Caco-2 (cell line): ENCODE data around the gene P2RY6. TPM values are rescaled to one million over a fixed set of nuclear protein-coding genes. Genes with fewer than 3 reads are reported as not detected.
A peak's percentile ranks its signal among the peaks of the same experiment; 100 is the strongest.

ENCODE experiments used
- BruUV-seq: library from RNA; stranded (reverse); fragments of 400-500 nt; replicated peaks from 2 replicates; lab custom pipeline; 2021; lab: Mats Ljungman, UMichigan
- CTCF ChIA-PET: fragments of 300-600 bp; sonication (Branson Sonifier 250); formaldehyde crosslinking; loops from one replicate; lab custom pipeline; 2022; ENCODE audit warnings: antibody characterized with exemption; lab: Charles Lee
- POLR2A ChIA-PET: fragments of 300-600 bp; sonication (Branson Sonifier 250); formaldehyde crosslinking; loops from one replicate; lab custom pipeline; 2022; ENCODE audit warnings: antibody characterized with exemption; lab: Charles Lee
- DNase-seq, 2 experiments: peaks; one replicate each; pipeline versions ENCODE4 v3.0.0 to v3.0.0-alpha.2; 2020 to 2022
- H3K27me3 ChIP-seq: replicated peaks from 2 replicates; pipeline ENCODE4 v1.6.0; 2011; ENCODE audit warnings: low read length; ENCODE audit not compliant: control insufficient read depth, insufficient read depth
- H3K36me3 ChIP-seq: 2 replicates; pipeline ENCODE4 v1.5.1; 2011; ENCODE audit warnings: low read length; ENCODE audit not compliant: control insufficient read depth, insufficient read depth
- H3K4me1 ChIP-seq: fragments of 250-450 bp; sonication (Bioruptor Pico); 2 replicates; pipeline ENCODE4 v1.5.1; 2020; ENCODE audit warnings: mild to moderate bottlenecking
- H3K4me3 ChIP-seq: 2 replicates; pipeline ENCODE4 v1.5.1; 2011; ENCODE audit warnings: low read depth, mild to moderate bottlenecking, control low read depth, low read length
- H3K9me3 ChIP-seq: fragments of 250-450 bp; sonication (Bioruptor Pico); 2 replicates; pipeline ENCODE4 v1.5.1; 2020; ENCODE audit warnings: mild to moderate bottlenecking, moderate library complexity
- H3K27ac Mint-ChIP-seq: one replicate; pipeline ENCODE4 v1.8.0; 2022; ENCODE audit warnings: mixed read lengths; ENCODE audit not compliant: unreplicated experiment
- H3K27me3 Mint-ChIP-seq: one replicate; pipeline ENCODE4 v1.8.0; 2022; ENCODE audit warnings: mixed read lengths; ENCODE audit not compliant: insufficient read depth, unreplicated experiment
- H3K36me3 Mint-ChIP-seq: one replicate; pipeline ENCODE4 v1.8.0; 2022; ENCODE audit warnings: mild to moderate bottlenecking, mixed read lengths; ENCODE audit not compliant: insufficient read depth, unreplicated experiment
- H3K4me1 Mint-ChIP-seq: one replicate; pipeline ENCODE4 v1.8.0; 2022; ENCODE audit warnings: low read depth, mixed read lengths; ENCODE audit not compliant: unreplicated experiment
- H3K4me3 Mint-ChIP-seq: one replicate; pipeline ENCODE4 v1.8.0; 2022; ENCODE audit warnings: mild to moderate bottlenecking, moderate library complexity, mixed read lengths; ENCODE audit not compliant: unreplicated experiment
- H3K9me3 Mint-ChIP-seq: one replicate; pipeline ENCODE4 v1.8.0; 2022; ENCODE audit warnings: mixed read lengths; ENCODE audit not compliant: unreplicated experiment
- intact Hi-C: fragments of 100-400 bp; cut with micrococcal nuclease; formaldehyde crosslinking; loops from one replicate; pipeline ENCODE4 v1.10.0; 2022; ENCODE audit not compliant: unreplicated experiment
- total RNA-seq: library from RNA; stranded (reverse); gene quantifications from 2 replicates; pipeline ENCODE4 v1.2.3, GENCODE V29; 2022
- TF ChIP-seq, protein P1 (sequence below), 2 experiments: fragments of 200-600 bp in 1 of 2; IDR thresholded peaks; 1 replicate in 1 of 2; 2 replicates in 1 of 2; pipeline versions ENCODE4 v1.5.1 to v1.8.0; 2011 to 2022; ENCODE audit warnings: antibody characterized with exemption in 1 of 2, control low read depth in 1 of 2, inconsistent platforms in 1 of 2, low read depth in 1 of 2, low read length in 1 of 2, mild to moderate bottlenecking in 1 of 2, moderate library complexity in 1 of 2; ENCODE audit not compliant: insufficient read depth in 1 of 2, severe bottlenecking in 1 of 2, unreplicated experiment in 1 of 2

Gene P2RY6
- total RNA-seq, 1 experiment from 2014 or later = 55.7 TPM

DNA sequence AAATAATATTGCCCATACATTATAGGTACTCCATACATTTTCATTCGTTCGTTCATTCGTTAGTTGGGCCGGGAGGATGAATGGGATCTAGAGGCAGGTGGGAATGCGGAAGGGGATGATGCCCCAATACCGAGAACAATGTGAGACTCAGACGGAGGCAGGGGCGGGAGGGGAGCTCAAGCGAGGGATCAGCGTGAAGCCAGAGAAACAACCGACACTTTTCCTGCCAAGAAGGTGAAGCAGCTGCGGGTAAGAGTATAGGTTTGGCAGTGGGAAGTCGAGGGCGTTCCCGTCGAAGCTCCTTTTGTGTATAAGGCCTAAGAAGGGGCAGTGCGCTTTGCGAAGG, 34.8 kb downstream of the P2RY6 start:
- Mint-ChIP-seq H3K27ac (peak overlapping the region; percentile 87), H3K4me3 (peak overlapping the region; percentile 76), H3K36me3 (peaks cover 54% of the 10 kb centered on the region), H3K27me3 (no peaks in the 10 kb centered on the region), H3K9me3 (no peaks in the 10 kb centered on the region), H3K4me1 (peaks cover 27% of the 10 kb centered on the region)
- Histone ChIP-seq H3K4me3 (peak overlapping the region; percentile 94), H3K9me3 (no peaks in the 10 kb centered on the region), H3K27me3 (no peaks in the 10 kb centered on the region), H3K36me3 (no peaks in the 10 kb centered on the region; the same call in 1 of the 2 replicates), H3K4me1 (peaks cover 27% of the 10 kb centered on the region)
- TF ChIP-seq, protein P1, sequence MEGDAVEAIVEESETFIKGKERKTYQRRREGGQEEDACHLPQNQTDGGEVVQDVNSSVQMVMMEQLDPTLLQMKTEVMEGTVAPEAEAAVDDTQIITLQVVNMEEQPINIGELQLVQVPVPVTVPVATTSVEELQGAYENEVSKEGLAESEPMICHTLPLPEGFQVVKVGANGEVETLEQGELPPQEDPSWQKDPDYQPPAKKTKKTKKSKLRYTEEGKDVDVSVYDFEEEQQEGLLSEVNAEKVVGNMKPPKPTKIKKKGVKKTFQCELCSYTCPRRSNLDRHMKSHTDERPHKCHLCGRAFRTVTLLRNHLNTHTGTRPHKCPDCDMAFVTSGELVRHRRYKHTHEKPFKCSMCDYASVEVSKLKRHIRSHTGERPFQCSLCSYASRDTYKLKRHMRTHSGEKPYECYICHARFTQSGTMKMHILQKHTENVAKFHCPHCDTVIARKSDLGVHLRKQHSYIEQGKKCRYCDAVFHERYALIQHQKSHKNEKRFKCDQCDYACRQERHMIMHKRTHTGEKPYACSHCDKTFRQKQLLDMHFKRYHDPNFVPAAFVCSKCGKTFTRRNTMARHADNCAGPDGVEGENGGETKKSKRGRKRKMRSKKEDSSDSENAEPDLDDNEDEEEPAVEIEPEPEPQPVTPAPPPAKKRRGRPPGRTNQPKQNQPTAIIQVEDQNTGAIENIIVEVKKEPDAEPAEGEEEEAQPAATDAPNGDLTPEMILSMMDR (IDR thresholded peaks at IDR 0.05; ENCODE audit: insufficient read depth in 1 of 2, low read depth in 1 of 2, low read length in 1 of 2, severe bottlenecking in 1 of 2, unreplicated experiment in 1 of 2) = no peak
- no TSS peak for BruUV-seq
- DNase-seq = no peak
- intact Hi-C loops = loop anchor here (1.0 kb wide), 6 partner anchors 24 to 86 kb away; partner anchors contain the start of gene RELT
- POLR2A ChIA-PET = interaction anchor here (0.5 to 1.8 kb wide), 30 partner anchors 11 to 1275 kb away, joined by 3 to 36 read pairs (median 5); partner anchors contain the start of genes FAM168A, P2RY6 and RAB6A
- CTCF ChIA-PET = interaction anchor here (0.6 to 6.0 kb wide), 44 partner anchors 9 to 1848 kb away, joined by 3 to 285 read pairs (median 6); partner anchors contain the start of genes FAM168A, FCHSD2 and P2RY6

DNA sequence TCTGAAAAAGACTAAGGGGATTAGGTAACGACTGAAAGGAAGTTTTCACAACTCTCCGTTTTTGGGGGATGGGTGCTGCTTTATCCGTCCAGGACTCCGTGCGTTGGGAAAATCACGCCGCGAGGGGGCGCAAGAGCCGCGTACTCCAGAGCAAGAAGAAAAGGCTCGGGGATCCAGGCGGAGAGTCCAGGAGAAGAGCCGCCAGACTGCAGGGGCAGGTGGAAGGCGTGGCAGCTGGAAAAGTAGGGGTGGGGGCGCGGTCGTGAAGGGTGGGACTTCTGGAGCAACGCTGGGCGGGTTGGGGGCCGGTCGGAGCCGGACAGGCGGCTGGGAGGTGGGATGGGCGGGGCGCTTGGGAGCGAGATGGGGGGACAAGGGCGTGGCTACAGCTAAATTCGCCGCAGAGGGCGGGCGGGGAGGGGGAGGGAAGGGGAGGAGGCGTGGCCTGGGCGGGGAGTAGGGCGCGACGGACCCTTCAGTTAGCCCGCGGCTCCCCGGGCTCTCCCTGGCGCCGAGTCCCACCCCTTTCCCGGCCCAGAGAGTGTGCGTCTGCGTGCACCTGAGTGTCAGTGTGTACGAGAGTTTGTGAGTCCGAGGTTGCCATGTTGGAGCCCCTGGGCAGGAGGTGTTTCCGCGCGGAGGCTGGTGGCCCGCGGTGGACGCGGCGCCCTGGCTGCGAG, 35.3 kb downstream of the P2RY6 start:
- H3K36me3 Mint-ChIP-seq = peaks cover 54% of the 10 kb centered on the region
- Histone ChIP-seq H3K27me3 (no peaks in the 10 kb centered on the region), H3K4me3 (peak overlapping the region; percentile 94), H3K4me1 (peaks cover 31% of the 10 kb centered on the region), H3K9me3 (no peaks in the 10 kb centered on the region), H3K36me3 (no peaks in the 10 kb centered on the region; the same call in 1 of the 2 replicates)
- peak; percentile 100 for DNase-seq
- H3K27ac Mint-ChIP-seq = peak overlapping the region; percentile 87
- peaks cover 32% of the 10 kb centered on the region for H3K4me1 Mint-ChIP-seq
- POLR2A ChIA-PET = interaction anchor here (0.5 to 1.8 kb wide), 29 partner anchors 11 to 1275 kb away, joined by 3 to 36 read pairs (median 5); partner anchors contain the start of genes FAM168A and P2RY6
- no peaks in the 10 kb centered on the region for H3K27me3 Mint-ChIP-seq
- TF ChIP-seq, protein P1 (IDR thresholded peaks at IDR 0.05; ENCODE audit: insufficient read depth in 1 of 2, low read depth in 1 of 2, low read length in 1 of 2, severe bottlenecking in 1 of 2, unreplicated experiment in 1 of 2) = peak; percentile 96 to 98
- no peaks in the 10 kb centered on the region for H3K9me3 Mint-ChIP-seq
- peak overlapping the region; percentile 76 for H3K4me3 Mint-ChIP-seq
- intact Hi-C loops = loop anchor here (1.0 kb wide), 6 partner anchors 24 to 86 kb away; partner anchors contain the start of gene RELT
- BruUV-seq = no TSS peak
- CTCF ChIA-PET = interaction anchor here (0.6 to 6.0 kb wide), 49 partner anchors 10 to 1849 kb away, joined by 3 to 285 read pairs (median 6); partner anchors contain the start of genes FAM168A, FCHSD2 and P2RY6
